Measurements from ENCODE around the gene HSF2BP.

HSF2BP gene

DNA sequence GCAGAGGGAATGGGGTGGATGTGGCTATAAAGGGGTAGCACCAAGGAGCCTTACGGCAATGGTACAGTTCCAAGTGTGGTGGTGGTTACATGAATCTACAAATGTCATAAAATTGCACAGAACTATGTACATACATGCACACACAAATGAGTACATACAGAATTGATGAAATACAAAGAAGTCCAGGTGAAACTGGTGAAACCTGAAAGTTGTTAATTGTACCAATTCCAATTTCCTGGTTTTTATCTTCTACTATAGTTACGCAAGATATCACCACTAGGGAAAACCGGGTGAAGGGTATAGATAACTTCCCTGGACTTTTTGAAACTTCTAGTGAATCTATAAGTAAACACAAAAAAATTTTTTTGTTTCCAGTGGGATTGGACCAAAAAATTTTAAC, 18.9 kb downstream of the HSF2BP start:
- no peak for TF ChIP-seq CTCF (IDR thresholded peaks at IDR 0.05; ENCODE audit: low read depth, low read length)
- no peak overlapping the region for H3K4me3 ChIP-seq (ENCODE audit: low read depth, low read length)

DNA sequence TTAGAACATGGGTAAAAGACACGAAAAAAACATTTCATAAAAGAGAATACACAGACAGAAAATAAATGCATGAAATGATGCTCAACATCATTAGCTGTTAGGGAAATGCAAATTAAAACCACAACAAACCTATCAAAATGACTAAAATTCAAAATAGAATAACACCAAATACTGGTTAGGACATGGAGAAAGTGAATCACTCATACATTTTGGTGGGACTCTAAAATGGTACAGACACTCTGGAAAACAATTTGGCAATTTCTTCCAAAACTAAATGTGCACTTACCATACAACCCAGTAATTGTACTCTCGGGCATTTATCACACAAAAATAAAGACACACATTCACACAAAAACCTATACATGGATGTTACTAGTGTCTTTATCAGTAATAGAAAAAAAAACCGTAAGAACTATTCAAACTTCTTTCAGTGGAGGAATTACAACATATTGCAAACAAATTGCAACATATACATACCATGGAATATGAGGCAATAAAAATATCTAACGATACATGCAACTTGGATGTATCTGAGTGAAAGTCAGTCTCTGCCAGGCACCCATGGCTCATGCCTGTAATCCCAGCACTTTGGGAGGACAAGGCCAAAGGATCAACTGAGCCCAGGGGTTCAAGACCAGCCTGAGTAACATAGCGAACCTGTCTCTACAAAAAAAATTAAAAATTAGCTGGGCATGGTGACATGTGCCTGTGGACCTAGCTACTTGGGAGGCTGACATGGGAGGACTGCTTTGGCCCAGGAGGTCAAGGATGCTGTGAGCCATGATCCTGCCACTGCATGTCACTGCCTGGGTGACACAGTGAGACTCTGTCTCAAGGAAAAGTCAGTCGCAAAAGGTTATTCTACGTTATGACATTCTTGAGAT, 19.6 kb downstream of the HSF2BP start:
- TF ChIP-seq CTCF (IDR thresholded peaks at IDR 0.05; ENCODE audit: low read depth, low read length): no peak
- no peak overlapping the region for H3K4me3 ChIP-seq (ENCODE audit: low read depth, low read length)

DNA sequence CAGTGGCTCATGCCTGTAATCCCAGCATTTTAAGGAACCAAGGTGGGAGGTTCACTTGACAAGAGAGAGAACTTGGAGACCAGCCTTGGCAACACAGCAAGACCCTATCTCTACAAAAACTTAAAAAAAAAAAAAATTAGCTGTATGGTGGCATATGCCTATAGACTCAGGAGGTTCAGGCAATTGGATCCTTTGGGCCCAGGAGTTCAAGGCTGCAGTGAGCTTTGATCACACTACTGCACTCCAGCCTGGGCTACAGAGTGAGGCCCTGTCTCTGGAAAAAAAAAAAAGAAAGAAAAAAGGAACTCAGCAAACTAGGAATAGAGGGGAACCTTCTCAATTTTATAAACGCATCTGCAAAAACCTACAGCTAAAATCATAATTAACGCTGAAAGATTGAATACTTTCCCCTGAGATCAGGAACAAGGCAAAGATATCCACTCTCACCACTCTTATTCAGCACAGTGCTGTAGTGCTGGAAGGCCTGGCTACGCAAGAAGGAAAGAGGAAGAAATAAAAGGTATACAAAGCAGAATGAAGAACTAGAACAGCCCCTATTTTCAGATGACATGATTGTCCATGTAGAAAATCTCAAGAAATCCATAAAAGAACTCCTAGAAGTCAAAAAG, 21.6 kb downstream of the HSF2BP start:
- H3K4me3 ChIP-seq (ENCODE audit: low read depth, low read length): no peak overlapping the region
- TF ChIP-seq CTCF (IDR thresholded peaks at IDR 0.05; ENCODE audit: low read depth, low read length): no peak

GRCh38 chr21:43635436-43635835, 23.9 kb downstream of the HSF2BP start:
- no peak overlapping the region for H3K4me3 ChIP-seq (ENCODE audit: low read depth, low read length)
- no peak for TF ChIP-seq CTCF (IDR thresholded peaks at IDR 0.05; ENCODE audit: low read depth, low read length)

- no peak for TF ChIP-seq CTCF (IDR thresholded peaks at IDR 0.05; ENCODE audit: low read depth, low read length)
- no peak overlapping the region for H3K4me3 ChIP-seq (ENCODE audit: low read depth, low read length)
Observed at GRCh38 chr21:43634618-43635017, 24.7 kb downstream of the HSF2BP start.

DNA sequence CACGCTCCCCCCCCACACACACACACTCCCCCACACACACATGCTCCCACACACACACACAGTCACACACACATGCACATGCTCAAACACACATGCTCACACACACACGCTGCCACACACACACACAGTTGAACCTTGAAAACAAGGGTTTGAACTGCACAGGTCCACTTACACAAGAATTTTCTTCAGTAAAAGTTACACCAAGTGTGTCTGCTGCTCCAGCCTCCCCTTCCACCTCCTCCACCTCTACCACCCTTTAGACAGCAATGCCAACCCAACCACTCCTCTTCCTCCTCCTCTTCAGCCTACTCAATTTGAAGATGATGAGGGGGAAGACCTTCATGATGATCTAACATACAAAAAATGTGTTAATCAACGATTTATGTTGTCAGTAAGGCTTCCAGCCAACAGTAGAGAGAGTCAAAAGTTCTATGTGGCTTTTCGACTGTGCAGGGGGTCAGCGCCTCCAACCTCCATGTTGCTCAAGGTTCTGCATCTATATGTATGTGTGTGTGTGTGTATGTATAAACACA, 26.8 kb downstream of the HSF2BP start:
- H3K4me3 ChIP-seq (ENCODE audit: low read depth, low read length): no peak overlapping the region
- TF ChIP-seq CTCF (IDR thresholded peaks at IDR 0.05; ENCODE audit: low read depth, low read length): no peak

Measured in WI38 (cell line).